ENCODE results near the gene RFTN2. TPM values are rescaled to one million over a fixed set of nuclear protein-coding genes. Genes with fewer than 3 reads are reported as not detected.

The RFTN2 gene
- total and polyA plus RNA-seq, 9 of the 15 experiments (the other 6 are each of a cell fraction or from before 2014, with no cell fraction given), result 0.01 to 0.11 (median 0.04) TPM; not detected in 6

- peak; percentile 76 for TF ChIP-seq MGA (IDR thresholded peaks at IDR 0.05)
- 0 out of 2 replicates have a peak, but pooled peaks have one; percentile 32 for TF ChIP-seq MAFG (tag; conservative IDR thresholded peaks at IDR 0.05)
- TF ChIP-seq NCOR1 (IDR thresholded peaks at IDR 0.05), result peak; percentile 5; the same call in 1 of the 2 replicates
- TF ChIP-seq ZNF592 (IDR thresholded peaks at IDR 0.05), result peak; percentile 55
- peak; percentile 65 for TF ChIP-seq ZNF316 (IDR thresholded peaks at IDR 0.05)
- no peak for TF ChIP-seq ZFX (CRISPR knock-in tag; IDR thresholded peaks at IDR 0.05)
- TF ChIP-seq ARNT (IDR thresholded peaks at IDR 0.05), result peak in 1 of 2 experiments; percentile 25; a peak in 1 of 4 replicates
- TF ChIP-seq THRA (IDR thresholded peaks at IDR 0.05), result no peak
- no peak for TF ChIP-seq MCM5 (IDR thresholded peaks at IDR 0.05; ENCODE audit: low read depth)
Measured at GRCh38 chr2:197704434-197705120, 29.2 kb upstream of the RFTN2 start (continued).

All from K562 (cell line).